ENCODE measurements around the gene AGBL5. TPM values are rescaled to one million over a fixed set of nuclear protein-coding genes. Genes with fewer than 3 reads are reported as not detected.

AGBL5 gene
- total and polyA plus RNA-seq, 9 of the 15 experiments (the other 6 are each of a cell fraction or from before 2014, with no cell fraction given), result 3.3 to 52.7 (median 26.2) TPM

DNA sequence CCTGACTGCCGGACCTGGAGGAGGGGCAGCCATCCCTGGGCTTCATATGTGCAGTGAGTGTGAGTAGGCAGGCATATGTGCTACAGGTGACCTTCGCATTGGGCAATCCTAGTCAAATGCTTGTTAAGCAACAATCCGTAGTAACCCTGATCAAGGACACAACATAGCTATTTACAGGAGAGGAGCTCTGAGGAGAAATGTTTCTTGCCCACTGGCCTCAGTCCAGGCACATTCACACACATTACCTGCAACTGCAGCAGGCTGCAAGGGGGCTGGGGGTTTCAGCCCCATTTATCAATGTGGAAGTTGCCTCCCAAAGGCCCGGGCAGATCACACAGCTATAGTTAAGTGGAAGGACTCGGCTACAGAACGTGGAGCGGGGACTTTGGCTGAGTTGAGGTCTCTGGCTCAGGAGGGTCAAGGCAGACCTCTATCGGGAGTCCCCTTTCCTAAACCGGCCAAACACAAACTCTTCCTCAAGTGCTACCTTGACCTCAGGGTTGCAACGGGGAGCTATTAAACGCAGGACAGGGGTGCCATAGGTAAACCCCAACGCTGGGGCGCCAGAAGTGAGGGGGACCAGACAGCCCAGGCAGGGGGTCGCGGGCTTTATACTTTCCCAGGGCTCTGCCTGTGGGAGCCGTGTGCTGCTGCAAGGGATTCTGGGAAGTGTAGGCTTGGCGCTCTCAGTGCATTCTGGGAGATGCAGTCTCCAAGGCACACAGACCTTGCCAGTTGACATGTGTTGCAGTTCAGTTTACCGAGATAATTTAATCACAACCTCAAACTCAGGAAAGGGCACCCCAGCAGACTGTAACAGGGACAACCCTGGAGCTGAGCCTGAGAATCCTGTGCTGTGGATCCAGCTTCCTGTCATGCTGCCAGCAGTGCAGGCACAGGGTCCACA is 44.5 kb downstream of the AGBL5 start (continued):
- TF ChIP-seq, protein P1, sequence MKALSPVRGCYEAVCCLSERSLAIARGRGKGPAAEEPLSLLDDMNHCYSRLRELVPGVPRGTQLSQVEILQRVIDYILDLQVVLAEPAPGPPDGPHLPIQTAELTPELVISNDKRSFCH (CRISPR knock-in tag; IDR thresholded peaks at IDR 0.05), result no peak
- TF ChIP-seq, protein P1 (tag; IDR thresholded peaks at IDR 0.05), result no peak
- TF ChIP-seq WHSC1 (IDR thresholded peaks at IDR 0.05; ENCODE audit: low read length) (no peak), ZNF274 (IDR thresholded peaks at IDR 0.05; ENCODE audit: borderline replicate concordance, low read depth, low read length) (no peak), ETS1 (conservative IDR thresholded peaks at IDR 0.05; ENCODE audit: control insufficient read depth, low read depth, low read length) (peak; percentile 82; the same call in 1 of the 2 replicates), USF1 (CRISPR knock-in tag; IDR thresholded peaks at IDR 0.05) (no peak), ZNF143 (CRISPR knock-in tag; IDR thresholded peaks at IDR 0.05) (peak; percentile 93), SNIP1 (IDR thresholded peaks at IDR 0.05; ENCODE audit: low read depth) (no peak), PHB2 (IDR thresholded peaks at IDR 0.05; ENCODE audit: low read depth) (no peak), TEAD1 (CRISPR knock-in tag; IDR thresholded peaks at IDR 0.05) (peak in 1 of 2 experiments; percentile 18; a peak in 1 of 4 replicates)
- TF ChIP-seq, protein P2, sequence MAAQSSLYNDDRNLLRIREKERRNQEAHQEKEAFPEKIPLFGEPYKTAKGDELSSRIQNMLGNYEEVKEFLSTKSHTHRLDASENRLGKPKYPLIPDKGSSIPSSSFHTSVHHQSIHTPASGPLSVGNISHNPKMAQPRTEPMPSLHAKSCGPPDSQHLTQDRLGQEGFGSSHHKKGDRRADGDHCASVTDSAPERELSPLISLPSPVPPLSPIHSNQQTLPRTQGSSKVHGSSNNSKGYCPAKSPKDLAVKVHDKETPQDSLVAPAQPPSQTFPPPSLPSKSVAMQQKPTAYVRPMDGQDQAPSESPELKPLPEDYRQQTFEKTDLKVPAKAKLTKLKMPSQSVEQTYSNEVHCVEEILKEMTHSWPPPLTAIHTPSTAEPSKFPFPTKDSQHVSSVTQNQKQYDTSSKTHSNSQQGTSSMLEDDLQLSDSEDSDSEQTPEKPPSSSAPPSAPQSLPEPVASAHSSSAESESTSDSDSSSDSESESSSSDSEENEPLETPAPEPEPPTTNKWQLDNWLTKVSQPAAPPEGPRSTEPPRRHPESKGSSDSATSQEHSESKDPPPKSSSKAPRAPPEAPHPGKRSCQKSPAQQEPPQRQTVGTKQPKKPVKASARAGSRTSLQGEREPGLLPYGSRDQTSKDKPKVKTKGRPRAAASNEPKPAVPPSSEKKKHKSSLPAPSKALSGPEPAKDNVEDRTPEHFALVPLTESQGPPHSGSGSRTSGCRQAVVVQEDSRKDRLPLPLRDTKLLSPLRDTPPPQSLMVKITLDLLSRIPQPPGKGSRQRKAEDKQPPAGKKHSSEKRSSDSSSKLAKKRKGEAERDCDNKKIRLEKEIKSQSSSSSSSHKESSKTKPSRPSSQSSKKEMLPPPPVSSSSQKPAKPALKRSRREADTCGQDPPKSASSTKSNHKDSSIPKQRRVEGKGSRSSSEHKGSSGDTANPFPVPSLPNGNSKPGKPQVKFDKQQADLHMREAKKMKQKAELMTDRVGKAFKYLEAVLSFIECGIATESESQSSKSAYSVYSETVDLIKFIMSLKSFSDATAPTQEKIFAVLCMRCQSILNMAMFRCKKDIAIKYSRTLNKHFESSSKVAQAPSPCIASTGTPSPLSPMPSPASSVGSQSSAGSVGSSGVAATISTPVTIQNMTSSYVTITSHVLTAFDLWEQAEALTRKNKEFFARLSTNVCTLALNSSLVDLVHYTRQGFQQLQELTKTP (IDR thresholded peaks at IDR 0.05; ENCODE audit: low read depth in 1 of 2, partially characterized antibody in 2 of 2), result peak in 1 of 2 experiments; percentile 96
- TF ChIP-seq, protein P3, sequence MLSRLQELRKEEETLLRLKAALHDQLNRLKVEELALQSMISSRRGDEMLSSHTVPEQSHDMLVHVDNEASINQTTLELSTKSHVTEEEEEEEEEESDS (CRISPR knock-in tag; IDR thresholded peaks at IDR 0.05), result no peak
- TF ChIP-seq, protein P4, sequence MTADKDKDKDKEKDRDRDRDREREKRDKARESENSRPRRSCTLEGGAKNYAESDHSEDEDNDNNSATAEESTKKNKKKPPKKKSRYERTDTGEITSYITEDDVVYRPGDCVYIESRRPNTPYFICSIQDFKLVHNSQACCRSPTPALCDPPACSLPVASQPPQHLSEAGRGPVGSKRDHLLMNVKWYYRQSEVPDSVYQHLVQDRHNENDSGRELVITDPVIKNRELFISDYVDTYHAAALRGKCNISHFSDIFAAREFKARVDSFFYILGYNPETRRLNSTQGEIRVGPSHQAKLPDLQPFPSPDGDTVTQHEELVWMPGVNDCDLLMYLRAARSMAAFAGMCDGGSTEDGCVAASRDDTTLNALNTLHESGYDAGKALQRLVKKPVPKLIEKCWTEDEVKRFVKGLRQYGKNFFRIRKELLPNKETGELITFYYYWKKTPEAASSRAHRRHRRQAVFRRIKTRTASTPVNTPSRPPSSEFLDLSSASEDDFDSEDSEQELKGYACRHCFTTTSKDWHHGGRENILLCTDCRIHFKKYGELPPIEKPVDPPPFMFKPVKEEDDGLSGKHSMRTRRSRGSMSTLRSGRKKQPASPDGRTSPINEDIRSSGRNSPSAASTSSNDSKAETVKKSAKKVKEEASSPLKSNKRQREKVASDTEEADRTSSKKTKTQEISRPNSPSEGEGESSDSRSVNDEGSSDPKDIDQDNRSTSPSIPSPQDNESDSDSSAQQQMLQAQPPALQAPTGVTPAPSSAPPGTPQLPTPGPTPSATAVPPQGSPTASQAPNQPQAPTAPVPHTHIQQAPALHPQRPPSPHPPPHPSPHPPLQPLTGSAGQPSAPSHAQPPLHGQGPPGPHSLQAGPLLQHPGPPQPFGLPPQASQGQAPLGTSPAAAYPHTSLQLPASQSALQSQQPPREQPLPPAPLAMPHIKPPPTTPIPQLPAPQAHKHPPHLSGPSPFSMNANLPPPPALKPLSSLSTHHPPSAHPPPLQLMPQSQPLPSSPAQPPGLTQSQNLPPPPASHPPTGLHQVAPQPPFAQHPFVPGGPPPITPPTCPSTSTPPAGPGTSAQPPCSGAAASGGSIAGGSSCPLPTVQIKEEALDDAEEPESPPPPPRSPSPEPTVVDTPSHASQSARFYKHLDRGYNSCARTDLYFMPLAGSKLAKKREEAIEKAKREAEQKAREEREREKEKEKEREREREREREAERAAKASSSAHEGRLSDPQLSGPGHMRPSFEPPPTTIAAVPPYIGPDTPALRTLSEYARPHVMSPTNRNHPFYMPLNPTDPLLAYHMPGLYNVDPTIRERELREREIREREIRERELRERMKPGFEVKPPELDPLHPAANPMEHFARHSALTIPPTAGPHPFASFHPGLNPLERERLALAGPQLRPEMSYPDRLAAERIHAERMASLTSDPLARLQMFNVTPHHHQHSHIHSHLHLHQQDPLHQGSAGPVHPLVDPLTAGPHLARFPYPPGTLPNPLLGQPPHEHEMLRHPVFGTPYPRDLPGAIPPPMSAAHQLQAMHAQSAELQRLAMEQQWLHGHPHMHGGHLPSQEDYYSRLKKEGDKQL (CRISPR knock-in tag; IDR thresholded peaks at IDR 0.05; ENCODE audit: borderline replicate concordance), result no peak
